K562 (cell line): ENCODE data around the gene SELENOM. TPM values are rescaled to one million over a fixed set of nuclear protein-coding genes. Genes with fewer than 3 reads are reported as not detected.

Experiments
- ATAC-seq: fragments of 200-7000 bp; cut with Tn5 transposase; 3 replicates; pipeline ENCODE4 v1.9.1; 2020; ENCODE audit warnings: moderate library complexity
- BruUV-seq: library from RNA; stranded (reverse); fragments of 400-500 nt; replicated peaks from 2 replicates; lab custom pipeline; 2021; lab: Mats Ljungman, UMichigan
- CTCF ChIA-PET: fragments of 300-600 bp; formaldehyde crosslinking; extraction: SDS; loops from one replicate; lab custom pipeline; 2021; ENCODE audit warnings: low intra/inter-chr PET ratio; lab: Yijun Ruan, JAX
- POLR2A ChIA-PET: fragments of 300-600, 350-650 bp; sonication (Branson Sonifier 250); formaldehyde crosslinking; extraction: SDS; loops from one replicate; lab custom pipeline; 2021; ENCODE audit warnings: antibody characterized with exemption, inconsistent platforms; lab: Yijun Ruan, JAX
- DNase-seq, 4 experiments: peaks; one replicate each; pipeline versions ENCODE4 v3.0.0 to v3.0.0-alpha.2; 2011 to 2018; ENCODE audit warnings: low spot score in 3 of 4, mixed read lengths in 3 of 4; ENCODE audit errors: extremely low read depth in 1 of 4
- FAIRE-seq: peaks from 2 replicates; lab custom pipeline; 2011; peaks lifted over from hg19 to GRCh38; lab: Jason Lieb, UNC
- H2AFZ ChIP-seq: 2 replicates; pipeline ENCODE4 v1.6.0; 2011; ENCODE audit warnings: low read depth, low read length, control low read depth, inconsistent platforms
- H3K27ac ChIP-seq: fragments of 200-600 bp; 3 replicates; pipeline ENCODE4 v1.8.0; 2011; ENCODE audit warnings: low read depth, mild to moderate bottlenecking, control low read depth, inconsistent platforms, low read length, moderate library complexity, mixed read lengths; ENCODE audit errors: extremely low read depth
- H3K27me3 ChIP-seq, 2 experiments: fragments of 300-600 bp in 1 of 2; 2 replicates in 1 of 2; 3 replicates in 1 of 2; pipeline versions ENCODE4 v1.6.0 to v1.8.0; 2011; ENCODE audit warnings: inconsistent platforms in 2 of 2, low read length in 2 of 2, mild to moderate bottlenecking in 1 of 2, mixed read lengths in 1 of 2, moderate library complexity in 1 of 2; ENCODE audit not compliant: control insufficient read depth in 2 of 2, insufficient read depth in 2 of 2
- H3K36me3 ChIP-seq: fragments of 300-600 bp; 3 replicates; pipeline ENCODE4 v1.8.0; 2011; ENCODE audit warnings: mild to moderate bottlenecking, low read length, inconsistent platforms; ENCODE audit not compliant: control insufficient read depth, insufficient read depth
- H3K4me1 ChIP-seq, 2 experiments: fragments of 200-600 bp in 1 of 2; replicated peaks in 1 of 2; 2 replicates in 1 of 2; 3 replicates in 1 of 2; pipeline versions ENCODE4 v1.5.1 to v1.8.0; 2011; ENCODE audit warnings: inconsistent platforms in 2 of 2, low read length in 2 of 2, mild to moderate bottlenecking in 1 of 2, mixed read lengths in 1 of 2, moderate library complexity in 1 of 2; ENCODE audit not compliant: control insufficient read depth in 2 of 2, insufficient read depth in 2 of 2
- H3K4me2 ChIP-seq: 2 replicates; pipeline ENCODE4 v1.6.1; 2011; ENCODE audit warnings: low read length, control low read depth, inconsistent platforms, mixed read lengths; ENCODE audit not compliant: insufficient read depth
- H3K4me3 ChIP-seq: fragments of 200-600 bp; sonication (generic), shearing (Covaris generic); 2 replicates; pipeline ENCODE4 v1.5.1; 2016; ENCODE audit warnings: control low read depth, inconsistent platforms
- H3K79me2 ChIP-seq: fragments of 200-600 bp; 3 replicates; pipeline ENCODE4 v1.8.0; 2011; ENCODE audit warnings: low read length, inconsistent platforms; ENCODE audit not compliant: control insufficient read depth, insufficient read depth
- H3K9ac ChIP-seq, 2 experiments: 2 replicates each; pipeline versions ENCODE4 v1.6.0 to v1.6.1; 2011; ENCODE audit warnings: low read depth in 2 of 2, low read length in 2 of 2, control low read depth in 1 of 2, inconsistent platforms in 1 of 2, mild to moderate bottlenecking in 1 of 2, mixed read lengths in 1 of 2; ENCODE audit not compliant: insufficient read depth in 1 of 2
- H3K9me1 ChIP-seq: one replicate; pipeline ENCODE4 v1.6.0; 2011; ENCODE audit warnings: inconsistent platforms, mild to moderate bottlenecking, low read length, moderate library complexity; ENCODE audit not compliant: control insufficient read depth, insufficient read depth
- H3K9me3 ChIP-seq: replicated peaks from 2 replicates; pipeline ENCODE4 v1.5.1; 2011; ENCODE audit warnings: low read depth, low read length, inconsistent platforms; ENCODE audit not compliant: control insufficient read depth, insufficient read depth
- H4K20me1 ChIP-seq: replicated peaks from 2 replicates; pipeline ENCODE4 v1.6.1; 2011; ENCODE audit warnings: low read length, inconsistent platforms, mixed read lengths; ENCODE audit not compliant: control insufficient read depth, insufficient read depth
- ARID4B ChIP-seq: sonication (generic); formaldehyde crosslinking; IDR thresholded peaks from 2 replicates; pipeline ENCODE4 v1.8.0; 2022; ENCODE audit warnings: mild to moderate bottlenecking, missing genetic modification reagents
- HDAC1 ChIP-seq, 2 experiments: fragments of 450-650 bp; IDR thresholded peaks; 2 replicates each; pipeline ENCODE4 v1.6.1; 2016 to 2017; ENCODE audit warnings: inconsistent platforms in 1 of 2, mild to moderate bottlenecking in 1 of 2, moderate library complexity in 1 of 2
- NR1H2 ChIP-seq: sonication (generic); formaldehyde crosslinking; IDR thresholded peaks from 2 replicates; pipeline ENCODE4 v1.4.0; 2020; ENCODE audit warnings: mild to moderate bottlenecking, missing genetic modification reagents
- ZC3H4 ChIP-seq: sonication (generic); formaldehyde crosslinking; IDR thresholded peaks from 2 replicates; pipeline ENCODE4 v1.9.0; 2021; ENCODE audit warnings: missing genetic modification reagents, borderline replicate concordance
- ZHX1 ChIP-seq: fragments of 150-350 bp; conservative IDR thresholded peaks from 2 replicates; pipeline ENCODE4 v1.6.1; 2014; ENCODE audit warnings: low read length
- ZNF41 ChIP-seq: fragments of 250-450 bp; sonication (Bioruptor Pico); conservative IDR thresholded peaks from 2 replicates; pipeline ENCODE4 v1.4.0; 2020; ENCODE audit warnings: mild to moderate bottlenecking
- WGBS: fragments of 100-300 bp; shearing (Covaris generic); methylation state at CpG from one replicate; pipeline ENCODE4 v1.1.6; 2016; ENCODE audit warnings: low coverage, mixed read lengths; ENCODE audit not compliant: insufficient coverage; ENCODE audit errors: missing lambda C conversion rate; 5-methylcytosine and 5-hydroxymethylcytosine counted together
- in situ Hi-C: fragments of 300-500 bp; cut with MboI; formaldehyde crosslinking; loops from 4 replicates; pipeline ENCODE4 v1.15.0; 2018; ENCODE audit warnings: inconsistent platforms, mixed read lengths
- intact Hi-C: fragments of 100-400 bp; cut with micrococcal nuclease; formaldehyde crosslinking; loops from 2 replicates; pipeline ENCODE4 v1.14.2; 2022
- polyA plus RNA-seq, 8 experiments: library from polyadenylated mRNA; depleted of rRNA in 4 of 8; stranded (reverse) in 5 of 8; unstranded in 3 of 8; fragments of >200 nt; fragmentation: Nextera tagmentation in 2 of 8; fragmentation: Illumina TruSeq in 1 of 8; extraction: Ambion mirVana in 2 of 8; extraction: Trizol in 1 of 8; gene quantifications; 2 replicates each; pipeline versions ENCODE4 v1.2.1 to v1.2.3, GENCODE V29; 2011 to 2014; ENCODE audit warnings: inconsistent platforms in 1 of 8, missing spikeins in 1 of 8
- total RNA-seq, 7 experiments: library from RNA; depleted of rRNA in 6 of 7; stranded (reverse); fragments of >200 nt in 6 of 7; fragmentation: Illumina TruSeq in 2 of 7; extraction: Trizol in 2 of 7; gene quantifications; 2 replicates each; pipeline versions ENCODE4 v1.2.1 to v1.2.3, GENCODE V29; 2011 to 2021; ENCODE audit warnings: low replicate concordance in 1 of 7

The SELENOM gene
- total and polyA plus RNA-seq, 9 of the 15 experiments (the other 6 are each of a cell fraction or from before 2014, with no cell fraction given), result 1.2 to 10.6 (median 3.7) TPM

- TF ChIP-seq ARID4B (CRISPR knock-in tag) (no peak), HDAC1 (IDR thresholded peaks at IDR 0.05) (no peak)
Measured at GRCh38 chr22:31138126-31138525, 30.8 kb upstream of the SELENOM start (continued).

- H4K20me1 ChIP-seq, result no peaks in the 10 kb centered on the region
- H3K4me3 ChIP-seq, result no peak overlapping the region
- no peaks in the 10 kb centered on the region for H3K79me2 ChIP-seq
- 26% methylated on average over 6 of the region's 10 CpGs for WGBS
- H3K4me2 ChIP-seq, result no peak overlapping the region
- no peak for TF ChIP-seq ZC3H4
- no peak for TF ChIP-seq NR1H2 (CRISPR knock-in tag)
- TF ChIP-seq ZNF41 (CRISPR knock-in tag), result no peak
- no peak for TF ChIP-seq ZHX1
- ATAC-seq (no peak), FAIRE-seq (no peak), DNase-seq (no peak)
- no peaks in the 10 kb centered on the region for H3K9me1 ChIP-seq
- H3K4me1 ChIP-seq, result peaks cover 0 to 13% of the 10 kb centered on the region in 2 experiments; a peak in 3 of 5 replicates
- no peak overlapping the region for H2AFZ ChIP-seq
- intact Hi-C loops, result no loop called here
- in situ Hi-C loops, result no loop called here
- H3K27ac ChIP-seq, result no peak overlapping the region
- H3K27me3 ChIP-seq, result no peaks in the 10 kb centered on the region; a peak in 1 of 5 replicates
- BruUV-seq, result no TSS peak
- H3K9me3 ChIP-seq, result no peaks in the 10 kb centered on the region
- POLR2A ChIA-PET, result no interaction called here
- no peak overlapping the region for H3K9ac ChIP-seq
- H3K36me3 ChIP-seq, result no peaks in the 10 kb centered on the region
- CTCF ChIA-PET, result no interaction called here
Measured at GRCh38 chr22:31137721-31138120, 30.4 kb upstream of the SELENOM start.
